ENCODE data around the gene LEKR1.

The LEKR1 gene

GRCh38 chr3:156787926-156788663 lies 38.1 kb upstream of the LEKR1 start:
- TF ChIP-seq CTCF (IDR thresholded peaks at IDR 0.05; ENCODE audit: extremely low read depth, insufficient read depth, missing control alignments) = no peak
- in situ Hi-C loops (cut with MboI; ENCODE audit: low pct_unique_long_range_greater_than_20kb, low sequenced_read_pairs, unreplicated experiment) = no loop called here
- DNase-seq (ENCODE audit: low spot score) = peak; percentile 27

- in situ Hi-C loops (cut with MboI; ENCODE audit: low pct_unique_long_range_greater_than_20kb, low sequenced_read_pairs, unreplicated experiment) = no loop called here
Observed at GRCh38 chr3:156788846-156789245, 37.3 kb upstream of the LEKR1 start.

GRCh38 chr3:156790156-156790555 lies 36.0 kb upstream of the LEKR1 start:
- in situ Hi-C loops (cut with MboI; ENCODE audit: low pct_unique_long_range_greater_than_20kb, low sequenced_read_pairs, unreplicated experiment) = no loop called here
- no peak for TF ChIP-seq CTCF (IDR thresholded peaks at IDR 0.05; ENCODE audit: extremely low read depth, insufficient read depth, missing control alignments)
- DNase-seq (ENCODE audit: low spot score) = no peak

More at GRCh38 chr3:156788846-156789245, 37.3 kb upstream of the LEKR1 start:
- no peak for TF ChIP-seq CTCF (IDR thresholded peaks at IDR 0.05; ENCODE audit: extremely low read depth, insufficient read depth, missing control alignments)
- DNase-seq (ENCODE audit: low spot score) = no peak

GRCh38 chr3:156792114-156792513 lies 34.0 kb upstream of the LEKR1 start:
- no peak for TF ChIP-seq CTCF (IDR thresholded peaks at IDR 0.05; ENCODE audit: extremely low read depth, insufficient read depth, missing control alignments)
- DNase-seq (ENCODE audit: low spot score) = no peak
- in situ Hi-C loops (cut with MboI; ENCODE audit: low pct_unique_long_range_greater_than_20kb, low sequenced_read_pairs, unreplicated experiment) = no loop called here

GRCh38 chr3:156792536-156792935 lies 33.6 kb upstream of the LEKR1 start:
- no peak for TF ChIP-seq CTCF (IDR thresholded peaks at IDR 0.05; ENCODE audit: extremely low read depth, insufficient read depth, missing control alignments)
- in situ Hi-C loops (cut with MboI; ENCODE audit: low pct_unique_long_range_greater_than_20kb, low sequenced_read_pairs, unreplicated experiment) = no loop called here
- no peak for DNase-seq (ENCODE audit: low spot score)

- no peak for DNase-seq (ENCODE audit: low spot score)
- TF ChIP-seq CTCF (IDR thresholded peaks at IDR 0.05; ENCODE audit: extremely low read depth, insufficient read depth, missing control alignments) = no peak
- in situ Hi-C loops (cut with MboI; ENCODE audit: low pct_unique_long_range_greater_than_20kb, low sequenced_read_pairs, unreplicated experiment) = no loop called here
Observed at GRCh38 chr3:156792945-156793344, 33.2 kb upstream of the LEKR1 start.

All from GM13977 (cell line).